DND-41 (cell line): ENCODE measurements around the gene ITGA1.

Source experiments
- ATAC-seq: fragments of 200-7000 bp; cut with Tn5 transposase; 3 replicates; pipeline ENCODE4 v1.9.1; 2021; ENCODE audit warnings: low read depth; ENCODE audit not compliant: insufficient read depth
- DNase-seq: peaks from one replicate; pipeline ENCODE4 v3.0.0-alpha.2; 2020
- H2AFZ ChIP-seq: 2 replicates; pipeline ENCODE4 v1.6.0; 2012; ENCODE audit warnings: low read depth, low read length
- H3K27ac ChIP-seq: 2 replicates; pipeline ENCODE4 v1.5.1; 2012; ENCODE audit warnings: low read length, inconsistent platforms
- H3K27me3 ChIP-seq: fragments of 200-600 bp; sonication (generic); 2 replicates; pipeline ENCODE4 v1.6.0; 2012; ENCODE audit warnings: low read length, mild to moderate bottlenecking, inconsistent platforms; ENCODE audit not compliant: insufficient read depth, poor library complexity
- H3K36me3 ChIP-seq: 2 replicates; pipeline ENCODE4 v1.5.1; 2012; ENCODE audit warnings: low read length, inconsistent platforms; ENCODE audit not compliant: insufficient read depth
- H3K4me1 ChIP-seq: 2 replicates; pipeline ENCODE4 v1.5.1; 2012; ENCODE audit warnings: mild to moderate bottlenecking, low read length; ENCODE audit not compliant: insufficient read depth
- H3K4me2 ChIP-seq: 2 replicates; pipeline ENCODE4 v1.6.0; 2012; ENCODE audit warnings: mild to moderate bottlenecking, moderate library complexity, low read length, inconsistent platforms; ENCODE audit not compliant: insufficient read depth
- H3K4me3 ChIP-seq, 2 experiments: fragments of 200-600 bp in 1 of 2; shearing (Covaris generic) in 1 of 2; 2 replicates each; pipeline ENCODE4 v1.5.1; 2012 to 2016; ENCODE audit warnings: inconsistent platforms in 2 of 2, low read length in 2 of 2, mild to moderate bottlenecking in 2 of 2, low read depth in 1 of 2, moderate library complexity in 1 of 2
- H3K79me2 ChIP-seq: 2 replicates; pipeline ENCODE4 v1.6.0; 2012; ENCODE audit warnings: low read length, inconsistent platforms; ENCODE audit not compliant: insufficient read depth
- H3K9ac ChIP-seq: 2 replicates; pipeline ENCODE4 v1.6.0; 2012; ENCODE audit warnings: low read depth, mild to moderate bottlenecking, inconsistent platforms, low read length, moderate library complexity
- H3K9me3 ChIP-seq: 2 replicates; pipeline ENCODE4 v1.5.1; 2012; ENCODE audit warnings: low read length, moderate library complexity, mild to moderate bottlenecking, inconsistent platforms; ENCODE audit not compliant: insufficient read depth, severe bottlenecking
- H4K20me1 ChIP-seq: 2 replicates; pipeline ENCODE4 v1.6.0; 2012; ENCODE audit warnings: low read length; ENCODE audit not compliant: insufficient read depth
- CTCF ChIP-seq: IDR thresholded peaks from 2 replicates; pipeline ENCODE4 v1.5.1; 2012; ENCODE audit warnings: borderline replicate concordance, low read length, moderate library complexity, mild to moderate bottlenecking; ENCODE audit not compliant: poor library complexity, severe bottlenecking; ENCODE audit errors: extremely low read depth
- EZH2 ChIP-seq: IDR thresholded peaks from 3 replicates; pipeline ENCODE4 v1.6.1; 2012; ENCODE audit warnings: borderline replicate concordance, low read depth, mild to moderate bottlenecking, moderate library complexity, low read length, inconsistent platforms; ENCODE audit not compliant: severe bottlenecking

Gene ITGA1

GRCh38 chr5:52997424-52997823 is 209.7 kb downstream of the ITGA1 start:
- no peak overlapping the region for H3K4me2 ChIP-seq

GRCh38 chr5:52998552-52999313 is 211.0 kb downstream of the ITGA1 start:
- Histone ChIP-seq H3K9ac (no peak overlapping the region), H3K36me3 (0 out of 2 replicates have a peak, but pooled peaks cover 2% of the 10 kb centered on the region), H3K27ac (no peak overlapping the region), H3K9me3 (no peaks in the 10 kb centered on the region), H3K4me2 (no peak overlapping the region), H4K20me1 (no peaks in the 10 kb centered on the region), H3K4me1 (peaks cover 10% of the 10 kb centered on the region), H2AFZ (no peak overlapping the region), H3K79me2 (0 out of 2 replicates have a peak, but pooled peaks cover 2% of the 10 kb centered on the region), H3K27me3 (no peaks in the 10 kb centered on the region), H3K4me3 (no peak overlapping the region)
- no peak; the same call in 2 of the 3 replicates for ATAC-seq
- no peak for DNase-seq
- TF ChIP-seq EZH2 = no peak
- no peak for TF ChIP-seq CTCF

More at GRCh38 chr5:52997424-52997823, 209.7 kb downstream of the ITGA1 start:
- Histone ChIP-seq H4K20me1 (no peaks in the 10 kb centered on the region), H3K9me3 (no peaks in the 10 kb centered on the region), H2AFZ (no peak overlapping the region), H3K79me2 (no peaks in the 10 kb centered on the region), H3K27me3 (no peaks in the 10 kb centered on the region), H3K4me1 (no peaks in the 10 kb centered on the region), H3K4me3 (no peak overlapping the region), H3K9ac (no peak overlapping the region), H3K27ac (no peak overlapping the region), H3K36me3 (0 out of 2 replicates have a peak, but pooled peaks cover 2% of the 10 kb centered on the region)
- TF ChIP-seq EZH2 = no peak
- no peak for TF ChIP-seq CTCF
- no peak for DNase-seq
- ATAC-seq = no peak

- Histone ChIP-seq H3K9ac (no peak overlapping the region), H3K4me1 (peaks cover 17% of the 10 kb centered on the region), H3K4me2 (no peak overlapping the region), H3K27ac (no peak overlapping the region), H3K4me3 (no peak overlapping the region), H4K20me1 (no peaks in the 10 kb centered on the region), H3K27me3 (no peaks in the 10 kb centered on the region), H3K9me3 (no peaks in the 10 kb centered on the region), H3K79me2 (0 out of 2 replicates have a peak, but pooled peaks cover 2% of the 10 kb centered on the region), H2AFZ (no peak overlapping the region; the same call in 1 of the 2 replicates), H3K36me3 (0 out of 2 replicates have a peak, but pooled peaks cover 2% of the 10 kb centered on the region)
- ATAC-seq (no peak), DNase-seq (no peak)
- no peak for TF ChIP-seq CTCF
- TF ChIP-seq EZH2 = no peak
Observed at GRCh38 chr5:52999344-52999949, 211.7 kb downstream of the ITGA1 start.
